Chondrocyte (in vitro differentiated cells): ENCODE data around the gene LTBP1. TPM values are rescaled to one million over a fixed set of nuclear protein-coding genes. Genes with fewer than 3 reads are reported as not detected.
A peak's percentile ranks its signal among the peaks of the same experiment; 100 is the strongest.

Experiments
- DNase-seq: peaks from one replicate; pipeline ENCODE4 v3.0.0; 2021; ENCODE audit warnings: mixed read lengths, low spot score
- H3K27ac Mint-ChIP-seq: one replicate; pipeline ENCODE4 v1.8.0; 2021; ENCODE audit warnings: mild to moderate bottlenecking, moderate library complexity, mixed read lengths; ENCODE audit not compliant: unreplicated experiment
- H3K27me3 Mint-ChIP-seq: 2 replicates; pipeline ENCODE4 v1.8.0; 2021; ENCODE audit warnings: low read depth, mixed read lengths
- H3K36me3 Mint-ChIP-seq: 2 replicates; pipeline ENCODE4 v1.8.0; 2021; ENCODE audit warnings: low read depth, mixed read lengths
- H3K4me1 Mint-ChIP-seq: 2 replicates; pipeline ENCODE4 v1.8.0; 2021; ENCODE audit warnings: low read depth, mild to moderate bottlenecking, mixed read lengths
- H3K4me3 Mint-ChIP-seq: one replicate; pipeline ENCODE4 v1.8.0; 2021; ENCODE audit warnings: mild to moderate bottlenecking, moderate library complexity, mixed read lengths; ENCODE audit not compliant: unreplicated experiment
- H3K9me3 Mint-ChIP-seq: 2 replicates; pipeline ENCODE4 v1.8.0; 2021; ENCODE audit warnings: low read depth, mixed read lengths
- CTCF ChIP-seq: fragments of 200-600 bp; sonication (generic); IDR thresholded peaks from 2 replicates; pipeline ENCODE4 v1.5.0; 2021; ENCODE audit warnings: antibody characterized with exemption, mild to moderate bottlenecking, moderate library complexity
- total RNA-seq: library from RNA; stranded (reverse); gene quantifications from 3 replicates; pipeline ENCODE4 v1.2.1, GENCODE V29; 2021

The LTBP1 gene
- total RNA-seq, 1 donor from 2014 or later = 398 TPM

- no peak for DNase-seq
- no peaks in the 10 kb centered on the region for H3K27me3 Mint-ChIP-seq
- no peak for TF ChIP-seq CTCF
- no peaks in the 10 kb centered on the region for H3K9me3 Mint-ChIP-seq
- peak overlapping the region; percentile 59 for H3K4me3 Mint-ChIP-seq
- H3K27ac Mint-ChIP-seq = peak overlapping the region; percentile 85
- H3K4me1 Mint-ChIP-seq = peaks cover 55% of the 10 kb centered on the region
- H3K36me3 Mint-ChIP-seq = peaks cover 1% of the 10 kb centered on the region
Observed at GRCh38 chr2:33060405-33060804, 113.7 kb downstream of the LTBP1 start.

- H3K27ac Mint-ChIP-seq = peak overlapping the region; percentile 60
- DNase-seq = no peak
- H3K36me3 Mint-ChIP-seq = peaks cover 1% of the 10 kb centered on the region
- TF ChIP-seq CTCF = no peak
- no peaks in the 10 kb centered on the region for H3K27me3 Mint-ChIP-seq
- H3K4me3 Mint-ChIP-seq = no peak overlapping the region
- H3K4me1 Mint-ChIP-seq = peaks cover 61% of the 10 kb centered on the region
- H3K9me3 Mint-ChIP-seq = no peaks in the 10 kb centered on the region
Observed at GRCh38 chr2:33062665-33063250, 116.0 kb downstream of the LTBP1 start.

GRCh38 chr2:33064349-33064801, 117.6 kb downstream of the LTBP1 start:
- TF ChIP-seq CTCF = no peak
- H3K4me3 Mint-ChIP-seq = no peak overlapping the region
- DNase-seq = no peak
- H3K27ac Mint-ChIP-seq = no peak overlapping the region
- H3K36me3 Mint-ChIP-seq = peaks cover 1% of the 10 kb centered on the region
- peaks cover 63% of the 10 kb centered on the region for H3K4me1 Mint-ChIP-seq
- H3K9me3 Mint-ChIP-seq = no peaks in the 10 kb centered on the region
- H3K27me3 Mint-ChIP-seq = no peaks in the 10 kb centered on the region

GRCh38 chr2:33067598-33067997, 120.8 kb downstream of the LTBP1 start:
- Mint-ChIP-seq H3K4me3 (no peak overlapping the region), H3K36me3 (peaks cover 1% of the 10 kb centered on the region), H3K27ac (no peak overlapping the region), H3K9me3 (no peaks in the 10 kb centered on the region), H3K4me1 (peaks cover 56% of the 10 kb centered on the region), H3K27me3 (no peaks in the 10 kb centered on the region)
- TF ChIP-seq CTCF = no peak
- no peak for DNase-seq

GRCh38 chr2:33068261-33068660, 121.5 kb downstream of the LTBP1 start:
- Mint-ChIP-seq H3K4me1 (peaks cover 56% of the 10 kb centered on the region), H3K27ac (peak overlapping the region; percentile 57), H3K4me3 (no peak overlapping the region)

More at GRCh38 chr2:33068261-33068660, 121.5 kb downstream of the LTBP1 start:
- H3K9me3 Mint-ChIP-seq = no peaks in the 10 kb centered on the region
- no peak for DNase-seq
- peaks cover 4% of the 10 kb centered on the region for H3K36me3 Mint-ChIP-seq
- H3K27me3 Mint-ChIP-seq = no peaks in the 10 kb centered on the region
- no peak for TF ChIP-seq CTCF
